Natural killer cell treated with Interleukin-12 subunit alpha and Interleukin-12 subunit beta and Interleukin-15 and Interleukin-18, amount 100 ng/mL, for 72 hours (primary cell): Measurements from ENCODE around the gene DUSP6. TPM values are rescaled to one million over a fixed set of nuclear protein-coding genes. Genes with fewer than 3 reads are reported as not detected.

Experiments
- ATAC-seq, 2 donors: fragments of 150-1000 bp; cut with Tn5 transposase in 1 of 2; sonication (Bioruptor Pico), chemical (Tn5 transposase) in 1 of 2; 2 replicates each; pipeline ENCODE4 v1.10.0; 2021
- DNase-seq: peaks from one replicate; pipeline ENCODE4 v3.0.0; 2022; ENCODE audit warnings: low spot score
- H3K27ac Mint-ChIP-seq, 2 donors: 1 replicate in 1 of 2; 2 replicates in 1 of 2; pipeline ENCODE4 v1.8.0; 2022; ENCODE audit warnings: mixed read lengths in 2 of 2, mild to moderate bottlenecking in 1 of 2, moderate library complexity in 1 of 2
- H3K27me3 Mint-ChIP-seq, 2 donors: 1 replicate in 1 of 2; 2 replicates in 1 of 2; pipeline ENCODE4 v1.8.0; 2022; ENCODE audit warnings: mixed read lengths in 2 of 2
- H3K36me3 Mint-ChIP-seq: one replicate; pipeline ENCODE4 v1.8.0; 2022; ENCODE audit warnings: mixed read lengths
- H3K4me1 Mint-ChIP-seq, 2 donors: 1 replicate in 1 of 2; 2 replicates in 1 of 2; pipeline ENCODE4 v1.8.0; 2022; ENCODE audit warnings: low read depth in 2 of 2, mixed read lengths in 2 of 2, mild to moderate bottlenecking in 1 of 2
- H3K4me3 Mint-ChIP-seq: one replicate; pipeline ENCODE4 v1.8.0; 2022; ENCODE audit warnings: mixed read lengths
- H3K9me3 Mint-ChIP-seq: 2 replicates; pipeline ENCODE4 v1.8.0; 2022; ENCODE audit warnings: mixed read lengths
- total RNA-seq, 2 donors: library from RNA; stranded (reverse); gene quantifications; one replicate each; pipeline ENCODE4 v1.2.3, GENCODE V29; 2022

The DUSP6 gene
- total RNA-seq, 2 donors from 2014 or later, result 49.4 to 65.9 TPM

- Mint-ChIP-seq H3K27me3 (no peaks in the 10 kb centered on the region), H3K4me3 (no peak overlapping the region), H3K36me3 (no peaks in the 10 kb centered on the region), H3K9me3 (no peaks in the 10 kb centered on the region), H3K4me1 (peaks cover 12 to 13% of the 10 kb centered on the region in 2 donors), H3K27ac (peak overlapping the region in 1 of 2 donors; percentile 25)
- no peak for ATAC-seq
- no peak for DNase-seq
These were observed 31.9 kb upstream of the DUSP6 start for GRCh38 chr12:89384050-89384758.

GRCh38 chr12:89383235-89384049, 31.1 kb upstream of the DUSP6 start:
- Mint-ChIP-seq H3K4me1 (peaks cover 10 to 13% of the 10 kb centered on the region in 2 donors), H3K9me3 (no peaks in the 10 kb centered on the region), H3K36me3 (no peaks in the 10 kb centered on the region), H3K27ac (peak overlapping the region; percentile 19 to 47), H3K4me3 (no peak overlapping the region), H3K27me3 (no peaks in the 10 kb centered on the region)
- DNase-seq (no peak), ATAC-seq (no peak)

DNA sequence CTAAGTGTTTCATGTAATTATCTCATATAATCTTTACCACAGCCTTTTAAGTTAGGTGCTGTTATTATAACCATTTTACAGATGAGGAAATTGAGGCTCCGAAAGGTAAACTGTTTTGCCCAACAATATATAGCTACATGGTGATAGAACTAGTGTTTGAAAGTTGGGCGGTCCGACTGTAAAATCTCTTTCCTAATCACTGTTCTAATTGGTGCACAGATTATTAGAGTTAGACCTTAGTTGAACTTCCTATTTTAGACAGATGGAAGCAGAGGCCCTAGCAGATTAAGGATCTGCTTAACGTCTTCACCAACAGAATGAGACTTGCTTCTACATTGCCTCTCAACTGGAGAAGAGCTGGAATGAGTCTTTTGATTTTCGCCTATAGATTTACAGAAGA, 30.0 kb upstream of the DUSP6 start:
- H3K9me3 Mint-ChIP-seq, result no peaks in the 10 kb centered on the region
- no peak overlapping the region for H3K27ac Mint-ChIP-seq
- no peak for DNase-seq
- H3K4me3 Mint-ChIP-seq, result no peak overlapping the region
- H3K27me3 Mint-ChIP-seq, result no peaks in the 10 kb centered on the region
- peaks cover 10 to 13% of the 10 kb centered on the region in 2 donors for H3K4me1 Mint-ChIP-seq
- no peaks in the 10 kb centered on the region for H3K36me3 Mint-ChIP-seq
- ATAC-seq, result no peak

GRCh38 chr12:89379839-89380467, 27.7 kb upstream of the DUSP6 start:
- H3K9me3 Mint-ChIP-seq, result no peaks in the 10 kb centered on the region
- DNase-seq (no peak), ATAC-seq (no peak)
- H3K4me1 Mint-ChIP-seq, result peaks cover 28 to 31% of the 10 kb centered on the region in 2 donors
- no peaks in the 10 kb centered on the region for H3K27me3 Mint-ChIP-seq
- H3K4me3 Mint-ChIP-seq, result no peak overlapping the region
- no peak overlapping the region for H3K27ac Mint-ChIP-seq
- no peaks in the 10 kb centered on the region for H3K36me3 Mint-ChIP-seq

GRCh38 chr12:89379148-89379838, 27.0 kb upstream of the DUSP6 start:
- Mint-ChIP-seq H3K9me3 (no peaks in the 10 kb centered on the region), H3K36me3 (no peaks in the 10 kb centered on the region), H3K27ac (no peak overlapping the region), H3K4me1 (peaks cover 24% of the 10 kb centered on the region in 2 donors), H3K27me3 (no peaks in the 10 kb centered on the region), H3K4me3 (no peak overlapping the region)
- ATAC-seq (no peak), DNase-seq (no peak)

DNA sequence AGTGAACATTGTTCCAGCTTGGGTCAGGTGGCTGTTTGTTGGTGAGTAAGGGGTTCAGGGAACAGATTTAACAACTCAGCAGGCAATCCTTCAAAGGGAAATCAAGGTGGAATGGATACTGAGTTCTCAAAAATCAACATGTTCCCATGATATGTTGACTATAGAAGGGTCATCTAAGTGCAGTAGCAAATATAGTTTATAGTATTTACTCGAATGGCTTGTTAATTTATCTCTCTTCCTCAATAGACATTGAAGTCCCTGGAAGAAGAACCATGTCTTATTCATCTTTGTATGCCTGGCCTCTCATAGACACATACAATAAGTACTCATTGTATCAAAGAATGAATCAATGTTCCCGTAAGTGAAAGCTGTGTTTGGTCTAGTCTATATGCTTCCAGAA, 24.5 kb upstream of the DUSP6 start:
- Mint-ChIP-seq H3K27ac (peak overlapping the region; percentile 60 to 69), H3K4me1 (peaks cover 19 to 24% of the 10 kb centered on the region in 2 donors), H3K36me3 (no peaks in the 10 kb centered on the region), H3K9me3 (no peaks in the 10 kb centered on the region), H3K27me3 (no peaks in the 10 kb centered on the region), H3K4me3 (peak overlapping the region; percentile 71)
- DNase-seq (no peak), ATAC-seq (no peak)

DNA sequence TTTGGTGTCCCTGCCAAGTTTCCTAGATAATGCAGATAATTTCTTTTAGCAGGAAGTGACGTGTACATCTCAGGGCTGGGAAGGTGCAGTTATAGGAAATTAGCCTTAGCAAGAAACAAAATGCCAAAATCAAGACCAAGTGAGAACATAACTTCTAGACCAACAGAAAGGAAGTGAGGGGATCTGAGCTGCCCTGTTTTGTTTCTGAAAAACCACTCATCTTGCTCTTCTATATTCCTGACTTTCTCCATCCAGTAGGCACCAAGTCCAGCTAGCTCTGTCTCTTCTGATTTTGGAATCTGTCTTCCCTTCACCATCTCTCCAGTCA, 23.9 kb upstream of the DUSP6 start:
- H3K4me1 Mint-ChIP-seq, result peaks cover 19 to 31% of the 10 kb centered on the region in 2 donors

DNA sequence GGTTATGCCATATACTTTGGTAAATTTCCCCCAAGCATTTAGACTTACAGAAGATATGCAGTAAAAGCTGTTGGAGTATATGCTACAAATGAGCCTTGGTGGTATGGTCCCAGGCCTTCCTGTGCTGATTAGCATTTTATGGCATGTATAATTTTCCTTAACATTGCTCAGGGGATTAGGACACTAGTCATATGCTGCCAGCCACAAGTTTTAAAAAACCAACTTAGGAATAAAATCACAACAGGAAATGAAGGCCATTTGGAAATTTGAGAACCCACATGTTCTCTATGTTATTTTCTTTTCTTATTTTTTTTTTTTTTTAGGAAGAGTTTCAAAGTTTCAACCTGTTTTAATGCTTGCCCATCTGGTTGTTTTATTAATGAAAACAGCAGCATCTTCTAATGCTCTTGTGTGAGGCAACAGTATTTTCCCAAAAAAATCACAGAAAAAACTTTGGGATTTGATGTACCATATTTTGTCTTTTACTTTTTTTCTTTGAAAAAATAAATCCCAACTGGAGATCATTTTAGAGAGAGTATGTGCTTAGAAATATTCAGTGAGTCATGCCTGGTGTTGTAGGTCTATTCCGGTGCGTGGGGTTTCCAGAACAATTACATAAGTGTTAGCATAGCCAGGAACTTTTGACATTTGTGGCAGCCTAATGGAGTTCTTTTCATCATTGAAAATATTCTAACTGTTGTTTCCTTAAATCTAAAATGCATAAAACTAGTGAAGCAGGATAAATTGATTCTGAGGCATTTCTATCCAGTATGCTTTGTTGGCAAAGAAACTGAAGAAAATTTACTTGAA, 21.7 kb upstream of the DUSP6 start:
- DNase-seq, result no peak
- Mint-ChIP-seq H3K9me3 (no peaks in the 10 kb centered on the region), H3K36me3 (no peaks in the 10 kb centered on the region), H3K27me3 (no peaks in the 10 kb centered on the region), H3K4me1 (peaks cover 27 to 43% of the 10 kb centered on the region in 2 donors), H3K4me3 (no peak overlapping the region), H3K27ac (no peak overlapping the region)
- no peak for ATAC-seq

More for the DNA sequence above, 23.9 kb upstream of the DUSP6 start:
- Mint-ChIP-seq H3K27ac (peak overlapping the region; percentile 60 to 69), H3K36me3 (no peaks in the 10 kb centered on the region), H3K9me3 (no peaks in the 10 kb centered on the region), H3K27me3 (no peaks in the 10 kb centered on the region), H3K4me3 (peak overlapping the region; percentile 71)
- ATAC-seq (peak; percentile 34 to 38), DNase-seq (no peak)

DNA sequence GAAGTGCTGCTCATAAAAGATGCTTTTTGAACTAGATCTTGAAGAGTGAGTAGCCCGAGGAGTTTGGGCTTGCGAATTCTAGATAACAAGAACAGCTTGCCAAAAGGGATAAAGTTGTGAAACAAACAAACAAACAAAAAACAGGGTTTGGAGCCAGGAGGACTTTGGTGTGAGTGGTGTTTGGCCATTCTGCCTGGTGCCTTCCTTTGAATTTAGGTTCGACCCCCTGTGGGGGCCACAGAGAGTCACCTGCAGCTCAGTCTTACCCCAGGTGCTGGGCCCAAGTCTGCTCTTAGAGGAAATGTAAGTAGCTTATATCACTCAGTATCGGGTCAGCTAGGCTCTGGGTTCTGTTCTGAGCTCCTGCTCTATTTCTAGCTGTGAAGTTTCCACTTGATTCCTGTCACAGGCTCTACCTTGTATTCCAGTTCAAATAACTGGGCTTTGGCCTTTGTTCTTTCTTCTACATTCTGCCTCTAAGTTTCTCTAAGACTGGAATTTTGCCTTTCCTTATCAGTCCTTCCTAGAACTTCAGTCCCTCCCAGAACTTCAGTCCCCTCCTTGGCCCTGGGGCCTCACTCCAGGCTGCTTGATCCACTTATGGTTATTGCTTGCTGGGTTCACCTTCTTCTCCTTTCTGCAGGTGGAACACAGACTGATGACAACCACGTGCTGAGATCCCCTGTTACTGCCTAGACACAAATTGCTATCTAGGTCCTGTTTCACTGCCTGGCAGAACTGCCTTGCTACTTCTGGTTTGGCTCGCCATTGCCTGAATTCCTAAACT, 20.5 kb upstream of the DUSP6 start:
- no peaks in the 10 kb centered on the region for H3K36me3 Mint-ChIP-seq
- H3K9me3 Mint-ChIP-seq, result no peaks in the 10 kb centered on the region
- no peak for ATAC-seq
- H3K4me1 Mint-ChIP-seq, result peaks cover 27 to 43% of the 10 kb centered on the region in 2 donors
- H3K27me3 Mint-ChIP-seq, result no peaks in the 10 kb centered on the region
- no peak for DNase-seq
- H3K27ac Mint-ChIP-seq, result peak overlapping the region; percentile 32 to 64
- H3K4me3 Mint-ChIP-seq, result no peak overlapping the region

- Mint-ChIP-seq H3K27me3 (no peaks in the 10 kb centered on the region), H3K4me1 (peaks cover 14 to 30% of the 10 kb centered on the region in 2 donors), H3K36me3 (no peaks in the 10 kb centered on the region)
These were observed 18.5 kb upstream of the DUSP6 start for GRCh38 chr12:89370850-89371249.

GRCh38 chr12:89370421-89370831, 18.1 kb upstream of the DUSP6 start:
- ATAC-seq (no peak), DNase-seq (no peak)
- H3K9me3 Mint-ChIP-seq, result no peaks in the 10 kb centered on the region
- H3K4me1 Mint-ChIP-seq, result peaks cover 10 to 26% of the 10 kb centered on the region in 2 donors
- no peaks in the 10 kb centered on the region for H3K36me3 Mint-ChIP-seq
- no peaks in the 10 kb centered on the region for H3K27me3 Mint-ChIP-seq
- no peak overlapping the region for H3K4me3 Mint-ChIP-seq
- H3K27ac Mint-ChIP-seq, result no peak overlapping the region

More at GRCh38 chr12:89370850-89371249, 18.5 kb upstream of the DUSP6 start:
- no peak for ATAC-seq
- Mint-ChIP-seq H3K4me3 (no peak overlapping the region), H3K9me3 (no peaks in the 10 kb centered on the region), H3K27ac (no peak overlapping the region)
- no peak for DNase-seq

GRCh38 chr12:89369166-89369565, 16.9 kb upstream of the DUSP6 start:
- DNase-seq (no peak), ATAC-seq (no peak)
- Mint-ChIP-seq H3K27ac (no peak overlapping the region), H3K36me3 (no peaks in the 10 kb centered on the region), H3K9me3 (no peaks in the 10 kb centered on the region), H3K27me3 (no peaks in the 10 kb centered on the region), H3K4me3 (no peak overlapping the region), H3K4me1 (peaks cover 8 to 24% of the 10 kb centered on the region in 2 donors)
